Measurements from ENCODE around the gene PAM.

GRCh38 chr5:102832445-102832844, 77.3 kb downstream of the PAM start:
- no peak for TF ChIP-seq POLR2AphosphoS5 (IDR thresholded peaks at IDR 0.05)
- no peak for TF ChIP-seq CTCF (IDR thresholded peaks at IDR 0.05)
- no peak for TF ChIP-seq POLR2A (IDR thresholded peaks at IDR 0.05)

Data from prostate gland (tissue), 2 donors.